B cell (primary cell): Measurements from ENCODE around the gene GMPPA. TPM values are rescaled to one million over a fixed set of nuclear protein-coding genes. Genes with fewer than 3 reads are reported as not detected.

Source experiments
- ATAC-seq: fragments of 200-7000 bp; cut with Tn5 transposase; one replicate; pipeline ENCODE4 v1.10.0; 2021; ENCODE audit warnings: low read depth, mild to moderate bottlenecking, moderate number of reproducible peaks, moderate library complexity
- CTCF ChIA-PET: fragments of 350-600 bp; sonication (Branson Sonifier 250); formaldehyde crosslinking; loops from one replicate; lab custom pipeline; 2021; ENCODE audit warnings: antibody characterized with exemption, inconsistent platforms; lab: Charles Lee
- POLR2A ChIA-PET: fragments of 350-600 bp; sonication (Branson Sonifier 250); formaldehyde crosslinking; loops from one replicate; lab custom pipeline; 2021; ENCODE audit warnings: antibody characterized with exemption; lab: Charles Lee
- DNase-seq: peaks from one replicate; pipeline ENCODE4 v3.0.0; 2013
- H2AFZ ChIP-seq: 2 replicates; pipeline ENCODE4 v1.6.1; 2012; ENCODE audit warnings: mild to moderate bottlenecking, low read depth, low read length; ENCODE audit not compliant: insufficient read depth, poor library complexity, severe bottlenecking
- H3K27ac ChIP-seq, 2 donors: 1 replicate in 1 of 2; 2 replicates in 1 of 2; pipeline ENCODE4 v1.5.1; 2012 to 2013; ENCODE audit warnings: low read length in 2 of 2, mild to moderate bottlenecking in 2 of 2, moderate library complexity in 1 of 2
- H3K27me3 ChIP-seq, 4 experiments: fragments of 200-600 bp in 1 of 4; sonication (generic) in 1 of 4; replicated peaks in 1 of 4; 1 replicate in 2 of 4; 2 replicates in 2 of 4; pipeline versions ENCODE4 v1.6.1 to v1.7.0; 2013 to 2016; ENCODE audit warnings: low read length in 3 of 4, mild to moderate bottlenecking in 2 of 4, mixed read lengths in 1 of 4, moderate library complexity in 1 of 4; ENCODE audit not compliant: insufficient read depth in 4 of 4, control insufficient read depth in 3 of 4; ENCODE audit errors: control extremely low read depth in 1 of 4
- H3K36me3 ChIP-seq, 2 experiments: replicated peaks in 1 of 2; 1 replicate in 1 of 2; 2 replicates in 1 of 2; pipeline versions ENCODE4 v1.6.1 to v1.7.1; 2013; ENCODE audit warnings: low read length in 1 of 2; ENCODE audit not compliant: insufficient read depth in 2 of 2, control insufficient read depth in 1 of 2; ENCODE audit errors: control extremely low read depth in 1 of 2, extremely low read depth in 1 of 2
- H3K4me1 ChIP-seq, 2 donors: fragments of 200-600 bp in 1 of 2; sonication (generic) in 1 of 2; 1 replicate in 1 of 2; 2 replicates in 1 of 2; pipeline versions ENCODE4 v1.5.1 to v1.6.1; 2013 to 2017; ENCODE audit warnings: low read length in 2 of 2; ENCODE audit not compliant: control insufficient read depth in 2 of 2, insufficient read depth in 2 of 2
- H3K4me2 ChIP-seq: replicated peaks from 2 replicates; pipeline ENCODE3; 2012; ENCODE audit warnings: mild to moderate bottlenecking, low read depth, low read length; ENCODE audit not compliant: poor library complexity, severe bottlenecking
- H3K4me3 ChIP-seq, 5 experiments: fragments of 200-600 bp in 1 of 5; sonication (generic) in 1 of 5; 1 replicate in 3 of 5; 2 replicates in 2 of 5; pipeline versions ENCODE4 v1.5.1 to v1.7.0; 2011 to 2016; ENCODE audit warnings: low read length in 4 of 5, mild to moderate bottlenecking in 4 of 5, low read depth in 2 of 5, control low read depth in 1 of 5, moderate library complexity in 1 of 5; ENCODE audit not compliant: insufficient read depth in 1 of 5; ENCODE audit errors: control extremely low read depth in 1 of 5, extremely low read depth in 1 of 5
- H3K79me2 ChIP-seq: fragments of 200-600 bp; sonication (generic); one replicate; pipeline ENCODE4 v1.6.0; 2016; ENCODE audit warnings: low read length; ENCODE audit not compliant: control insufficient read depth, insufficient read depth
- H3K9ac ChIP-seq: fragments of 200-600 bp; sonication (generic); 2 replicates; pipeline ENCODE4 v1.6.1; 2017; ENCODE audit warnings: mild to moderate bottlenecking, low read length, moderate library complexity
- H3K9me3 ChIP-seq, 3 donors: one replicate each; pipeline versions ENCODE4 v1.6.1 to v1.7.1; 2013; ENCODE audit warnings: low read length in 2 of 3; ENCODE audit not compliant: control insufficient read depth in 2 of 3, insufficient read depth in 1 of 3; ENCODE audit errors: control extremely low read depth in 1 of 3
- H4K20me1 ChIP-seq: 2 replicates; pipeline ENCODE4 v1.6.0; 2012; ENCODE audit warnings: mild to moderate bottlenecking, low read length; ENCODE audit not compliant: insufficient read depth, control insufficient read depth, poor library complexity, severe bottlenecking
- H3K27ac Mint-ChIP-seq: one replicate; pipeline ENCODE4 v1.8.0; 2021; ENCODE audit warnings: mixed read lengths
- H3K27me3 Mint-ChIP-seq: one replicate; pipeline ENCODE4 v1.8.0; 2021; ENCODE audit warnings: mixed read lengths
- H3K4me1 Mint-ChIP-seq: one replicate; pipeline ENCODE4 v1.8.0; 2021; ENCODE audit warnings: mixed read lengths
- H3K4me3 Mint-ChIP-seq: one replicate; pipeline ENCODE4 v1.8.0; 2021; ENCODE audit warnings: mixed read lengths
- H3K9me3 Mint-ChIP-seq: one replicate; pipeline ENCODE4 v1.8.0; 2022; ENCODE audit warnings: mixed read lengths; ENCODE audit not compliant: insufficient read depth
- EZH2 ChIP-seq: IDR thresholded peaks from 2 replicates; pipeline ENCODE4 v1.6.1; 2012; ENCODE audit warnings: borderline replicate concordance, low read depth, mild to moderate bottlenecking, moderate library complexity, low read length; ENCODE audit not compliant: insufficient read depth, poor library complexity, severe bottlenecking
- WGBS: methylation state at CpG from one replicate; pipeline ENCODE4 v1.1.5; 2013; ENCODE audit warnings: missing lambda C conversion rate; ENCODE audit not compliant: insufficient coverage; 5-methylcytosine and 5-hydroxymethylcytosine counted together
- intact Hi-C: fragments of 100-400 bp; cut with micrococcal nuclease; formaldehyde crosslinking; loops from one replicate; pipeline ENCODE4 v1.10.0; 2022
- polyA plus RNA-seq: library from polyadenylated mRNA; depleted of rRNA; stranded (reverse); fragments of >200 nt; gene quantifications from 2 replicates; pipeline ENCODE4 v1.2.3, GENCODE V29; 2012
- total RNA-seq, 2 donors: library from RNA; stranded (reverse); fragments of 120-200 nt in 1 of 2; gene quantifications; 1 replicate in 1 of 2; 2 replicates in 1 of 2; pipeline versions ENCODE4 v1.2.3 to v1.2.4, GENCODE V29; 2013 to 2022
- TF ChIP-seq, protein P1 (sequence below): fragments of 200-600 bp; IDR thresholded peaks from one replicate; pipeline ENCODE4 v1.8.0; 2022; ENCODE audit warnings: antibody characterized with exemption, mild to moderate bottlenecking

Gene GMPPA
- total and polyA plus RNA-seq, 2 donors (not counting 1 experiment from before 2014, with no cell fraction given), result 27.8 to 67.9 TPM

GRCh38 chr2:219496825-219497494, 1.7 kb upstream of the GMPPA start:
- intact Hi-C loops, result loop anchor here (5.0 kb wide), 3 partner anchors 220 to 1225 kb away; partner anchors contain the start of genes AAMP, CNPPD1, DNAJB2 and PNKD
- Histone ChIP-seq H4K20me1 (no peaks in the 10 kb centered on the region), H3K9me3 (peaks cover 0 to 21% (median 0%) of the 10 kb centered on the region in 3 donors), H3K27me3 (peaks cover 0 to 60% (median 29%) of the 10 kb centered on the region in 4 experiments), H3K9ac (peak overlapping the region; percentile 92), H3K4me2 (peak overlapping the region; percentile 98), H3K79me2 (peaks cover 19% of the 10 kb centered on the region), H3K4me3 (peak overlapping the region in 3 of 5 experiments; percentile 34 to 87 (median 79)), H2AFZ (peak overlapping the region; percentile 97), H3K27ac (no peak overlapping the region), H3K36me3 (peaks cover 0 to 4% of the 10 kb centered on the region in 2 experiments), H3K4me1 (peaks cover 38% of the 10 kb centered on the region in 2 donors)
- Mint-ChIP-seq H3K4me1 (peaks cover 32% of the 10 kb centered on the region), H3K27me3 (peaks cover 45% of the 10 kb centered on the region), H3K9me3 (no peaks in the 10 kb centered on the region), H3K27ac (no peak overlapping the region), H3K4me3 (peak overlapping the region; percentile 93)
- 16% methylated on average over 61 of the region's 61 CpGs for WGBS
- no peak for ATAC-seq
- TF ChIP-seq, protein P1, sequence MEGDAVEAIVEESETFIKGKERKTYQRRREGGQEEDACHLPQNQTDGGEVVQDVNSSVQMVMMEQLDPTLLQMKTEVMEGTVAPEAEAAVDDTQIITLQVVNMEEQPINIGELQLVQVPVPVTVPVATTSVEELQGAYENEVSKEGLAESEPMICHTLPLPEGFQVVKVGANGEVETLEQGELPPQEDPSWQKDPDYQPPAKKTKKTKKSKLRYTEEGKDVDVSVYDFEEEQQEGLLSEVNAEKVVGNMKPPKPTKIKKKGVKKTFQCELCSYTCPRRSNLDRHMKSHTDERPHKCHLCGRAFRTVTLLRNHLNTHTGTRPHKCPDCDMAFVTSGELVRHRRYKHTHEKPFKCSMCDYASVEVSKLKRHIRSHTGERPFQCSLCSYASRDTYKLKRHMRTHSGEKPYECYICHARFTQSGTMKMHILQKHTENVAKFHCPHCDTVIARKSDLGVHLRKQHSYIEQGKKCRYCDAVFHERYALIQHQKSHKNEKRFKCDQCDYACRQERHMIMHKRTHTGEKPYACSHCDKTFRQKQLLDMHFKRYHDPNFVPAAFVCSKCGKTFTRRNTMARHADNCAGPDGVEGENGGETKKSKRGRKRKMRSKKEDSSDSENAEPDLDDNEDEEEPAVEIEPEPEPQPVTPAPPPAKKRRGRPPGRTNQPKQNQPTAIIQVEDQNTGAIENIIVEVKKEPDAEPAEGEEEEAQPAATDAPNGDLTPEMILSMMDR, result no peak
- TF ChIP-seq EZH2, result no peak
- ChIA-PET CTCF (interaction anchor here (1.2 to 10.4 kb wide), 5 partner anchors 17 to 109 kb away, joined by 3 to 123 read pairs (median 4); partner anchors contain the start of genes ASIC4 and DNPEP), POLR2A (interaction anchor here (0.6 to 2.8 kb wide), 2 partner anchors 109 to 243 kb away, joined by 3 to 10 read pairs; partner anchors contain the start of genes DNPEP and TUBA4A)
- DNase-seq, result peak; percentile 55
